AG09309 (cell line): Measurements from ENCODE around the gene HVCN1.
A peak's percentile ranks its signal among the peaks of the same experiment; 100 is the strongest.

Experiments used
- DNase-seq: peaks from one replicate; pipeline ENCODE4 v3.0.0-alpha.2; 2010; ENCODE audit warnings: low read depth
- H3K4me3 ChIP-seq: 2 replicates; pipeline ENCODE4 v1.5.1; 2011; ENCODE audit warnings: mild to moderate bottlenecking, low read depth, low read length, moderate library complexity; ENCODE audit not compliant: control insufficient read depth
- TF ChIP-seq, protein P1 (sequence below): IDR thresholded peaks from 2 replicates; pipeline ENCODE4 v1.5.1; 2011; ENCODE audit warnings: mild to moderate bottlenecking, low read depth, low read length, inconsistent platforms; ENCODE audit not compliant: insufficient read depth, control insufficient read depth; ENCODE audit errors: missing control alignments

Gene HVCN1

DNA sequence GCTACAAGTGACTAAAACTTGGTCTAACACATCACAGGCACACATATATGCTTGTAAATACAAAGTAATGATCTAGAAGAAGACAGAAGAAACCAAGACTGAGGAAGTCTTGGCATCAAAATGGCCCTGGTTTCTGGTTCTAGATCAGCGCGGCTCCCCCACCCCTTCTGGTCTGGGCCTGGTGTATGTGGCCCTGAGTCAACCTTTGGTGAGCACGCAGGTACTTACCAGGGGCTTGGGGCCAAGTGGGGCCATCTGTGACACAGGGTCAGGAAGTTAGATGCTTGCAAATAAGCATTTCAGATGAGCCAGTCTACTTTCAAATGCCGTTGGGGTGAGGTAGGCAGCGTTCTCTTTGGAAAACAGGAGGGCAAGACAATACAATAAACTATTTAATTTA, 13.2 kb upstream of the HVCN1 start:
- no peak overlapping the region for H3K4me3 ChIP-seq
- DNase-seq: no peak
- TF ChIP-seq, protein P1, sequence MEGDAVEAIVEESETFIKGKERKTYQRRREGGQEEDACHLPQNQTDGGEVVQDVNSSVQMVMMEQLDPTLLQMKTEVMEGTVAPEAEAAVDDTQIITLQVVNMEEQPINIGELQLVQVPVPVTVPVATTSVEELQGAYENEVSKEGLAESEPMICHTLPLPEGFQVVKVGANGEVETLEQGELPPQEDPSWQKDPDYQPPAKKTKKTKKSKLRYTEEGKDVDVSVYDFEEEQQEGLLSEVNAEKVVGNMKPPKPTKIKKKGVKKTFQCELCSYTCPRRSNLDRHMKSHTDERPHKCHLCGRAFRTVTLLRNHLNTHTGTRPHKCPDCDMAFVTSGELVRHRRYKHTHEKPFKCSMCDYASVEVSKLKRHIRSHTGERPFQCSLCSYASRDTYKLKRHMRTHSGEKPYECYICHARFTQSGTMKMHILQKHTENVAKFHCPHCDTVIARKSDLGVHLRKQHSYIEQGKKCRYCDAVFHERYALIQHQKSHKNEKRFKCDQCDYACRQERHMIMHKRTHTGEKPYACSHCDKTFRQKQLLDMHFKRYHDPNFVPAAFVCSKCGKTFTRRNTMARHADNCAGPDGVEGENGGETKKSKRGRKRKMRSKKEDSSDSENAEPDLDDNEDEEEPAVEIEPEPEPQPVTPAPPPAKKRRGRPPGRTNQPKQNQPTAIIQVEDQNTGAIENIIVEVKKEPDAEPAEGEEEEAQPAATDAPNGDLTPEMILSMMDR: no peak

DNA sequence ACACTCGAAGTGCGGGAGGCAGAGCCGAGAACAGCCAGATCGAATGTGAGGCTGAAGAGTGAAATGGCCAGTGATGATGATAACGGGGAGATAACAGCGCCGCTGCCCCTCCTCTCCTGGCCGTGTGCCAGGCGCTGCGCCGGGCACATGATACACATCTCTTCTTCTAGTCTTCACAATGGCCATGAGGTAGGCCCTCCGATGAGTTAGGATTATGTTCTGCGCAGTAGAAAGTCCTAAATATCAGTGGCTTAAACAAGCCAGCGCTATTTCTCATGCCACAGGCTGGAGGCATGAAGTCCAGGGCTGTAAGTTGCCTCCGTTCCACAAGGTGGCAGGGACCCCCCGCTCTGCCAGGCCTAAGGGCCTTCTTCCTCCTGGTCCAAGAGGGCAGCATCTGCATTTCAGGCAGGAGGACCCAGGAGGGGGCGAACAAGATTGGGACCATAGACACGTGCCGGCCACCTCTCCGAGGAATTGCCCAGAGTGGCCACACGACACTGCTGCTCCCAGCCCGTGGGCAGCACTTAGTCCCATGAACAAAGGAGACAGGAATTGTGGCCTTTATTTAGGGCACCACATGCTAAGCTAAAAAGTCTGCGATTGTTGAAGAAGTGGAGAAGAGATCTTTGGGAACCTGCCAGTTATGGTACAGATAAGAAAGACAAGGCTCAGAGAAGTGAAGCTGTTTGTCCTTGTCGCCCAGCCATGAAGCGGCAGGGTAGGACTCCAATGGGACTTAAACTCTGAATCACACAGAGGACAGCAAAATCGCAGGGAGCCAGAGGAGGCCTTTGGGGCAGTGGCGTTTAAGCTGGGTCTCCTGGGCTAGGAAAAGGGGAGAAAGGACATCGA, 10.9 kb upstream of the HVCN1 start:
- no peak for DNase-seq
- TF ChIP-seq, protein P1: no peak
- no peak overlapping the region for H3K4me3 ChIP-seq

- TF ChIP-seq, protein P1: peak; percentile 68
- peak overlapping the region; percentile 21 for H3K4me3 ChIP-seq
- peak; percentile 34 for DNase-seq
Observed at GRCh38 chr12:110698171-110698902, 9.4 kb upstream of the HVCN1 start.

DNA sequence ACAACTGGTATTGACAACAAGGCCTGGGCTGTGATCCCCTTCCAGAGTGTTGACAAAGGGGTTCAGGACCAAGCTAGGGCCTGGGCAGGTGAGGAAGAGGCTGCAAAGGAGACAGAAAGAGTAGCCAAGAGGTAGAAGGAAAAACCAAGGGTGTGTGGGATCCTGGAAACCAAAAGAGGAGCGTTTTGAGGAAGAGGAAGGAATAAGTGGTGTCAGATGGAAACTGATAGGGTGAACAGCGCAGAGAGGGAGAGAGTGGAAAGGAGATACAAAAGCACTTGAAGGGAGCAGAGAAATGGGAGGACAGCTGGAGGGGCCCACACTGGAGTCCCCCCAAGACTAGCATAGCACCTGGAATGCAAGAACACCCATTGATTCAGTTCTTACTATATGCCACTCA, 8.3 kb upstream of the HVCN1 start:
- H3K4me3 ChIP-seq: no peak overlapping the region
- TF ChIP-seq, protein P1: no peak
- no peak for DNase-seq

GRCh38 chr12:110696283-110696682, 7.4 kb upstream of the HVCN1 start:
- DNase-seq: no peak
- no peak overlapping the region for H3K4me3 ChIP-seq
- TF ChIP-seq, protein P1: no peak

DNA sequence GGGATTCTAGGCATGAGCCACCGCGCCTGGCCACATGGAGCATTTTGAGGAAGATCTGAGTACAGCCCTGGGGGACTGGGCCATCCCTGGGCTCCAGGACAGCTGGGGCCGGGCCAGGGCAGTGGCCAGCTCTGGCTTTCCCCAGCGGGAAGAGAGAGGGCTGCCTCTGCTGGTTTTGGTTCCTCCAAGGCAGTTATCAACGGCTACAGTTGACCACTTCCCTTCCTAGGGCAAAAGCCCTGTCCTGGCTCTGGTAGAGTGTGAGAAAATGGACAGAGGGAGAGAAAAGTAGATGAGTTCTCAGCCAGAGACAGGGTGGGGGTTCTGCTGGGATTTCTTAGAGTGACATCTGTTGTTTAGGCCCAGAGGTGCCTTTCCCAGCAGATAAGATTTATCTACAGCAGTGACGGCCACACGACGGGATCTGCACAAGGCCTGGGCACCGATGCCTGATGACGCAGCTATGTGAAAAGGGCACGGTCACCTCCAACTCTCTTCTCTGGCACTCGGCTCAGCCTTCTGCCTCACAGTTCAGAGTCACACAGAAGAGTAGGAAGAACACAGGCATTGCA, 5.5 kb upstream of the HVCN1 start:
- no peak overlapping the region for H3K4me3 ChIP-seq
- TF ChIP-seq, protein P1: no peak
- DNase-seq: no peak
